Large intestine (tissue), 3 donors: ENCODE results near the gene CCDC85C. TPM values are rescaled to one million over a fixed set of nuclear protein-coding genes. Genes with fewer than 3 reads are reported as not detected.
A peak's percentile ranks its signal among the peaks of the same experiment; 100 is the strongest.

Experiments used
- DNase-seq, 2 donors: peaks; one replicate each; pipeline versions ENCODE4 v3.0.0 to v3.0.0-alpha.2; 2013
- H3K27ac ChIP-seq: one replicate; pipeline ENCODE4 v1.5.1; 2013; ENCODE audit warnings: low read length
- H3K27me3 ChIP-seq: 2 replicates; pipeline ENCODE4 v1.6.1; 2013; ENCODE audit warnings: low read length; ENCODE audit not compliant: control insufficient read depth, insufficient read depth
- H3K36me3 ChIP-seq: 2 replicates; pipeline ENCODE4 v1.6.1; 2013; ENCODE audit warnings: low read length; ENCODE audit not compliant: control insufficient read depth, insufficient read depth
- H3K4me1 ChIP-seq: one replicate; pipeline ENCODE4 v1.6.1; 2013; ENCODE audit warnings: low read length; ENCODE audit not compliant: control insufficient read depth, insufficient read depth
- H3K4me3 ChIP-seq: one replicate; pipeline ENCODE4 v1.5.1; 2013; ENCODE audit warnings: low read length
- H3K9me3 ChIP-seq: one replicate; pipeline ENCODE4 v1.6.1; 2013; ENCODE audit warnings: mild to moderate bottlenecking, low read depth, low read length, moderate library complexity; ENCODE audit not compliant: control insufficient read depth
- WGBS: methylation state at CpG from one replicate; pipeline ENCODE4 v1.1.5; 2013; ENCODE audit warnings: low lambda C conversion rate; ENCODE audit not compliant: insufficient coverage; 5-methylcytosine and 5-hydroxymethylcytosine counted together
- polyA plus RNA-seq: library from polyadenylated mRNA; unstranded; fragments of 120-200 nt; gene quantifications from one replicate; pipeline ENCODE4 v1.2.1, GENCODE V29; 2013

CCDC85C gene
- polyA plus RNA-seq, 1 donor, result 28.5 TPM

- DNase-seq, result peak in 1 of 2 donors; percentile 61
- Histone ChIP-seq H3K4me1 (peaks cover 76% of the 10 kb centered on the region), H3K4me3 (no peak overlapping the region), H3K27me3 (peaks cover 4% of the 10 kb centered on the region), H3K27ac (peak overlapping the region; percentile 89), H3K9me3 (peaks cover 2% of the 10 kb centered on the region), H3K36me3 (no peaks in the 10 kb centered on the region)
- no CpG with 5 or more reads among the region's 3 CpGs for WGBS
Measured at GRCh38 chr14:99598774-99599173, 5.2 kb downstream of the CCDC85C start.

GRCh38 chr14:99597911-99598600, 6.0 kb downstream of the CCDC85C start:
- DNase-seq, result peak in 1 of 2 donors; percentile 51
- peaks cover 2% of the 10 kb centered on the region for H3K9me3 ChIP-seq
- peak overlapping the region; percentile 89 for H3K27ac ChIP-seq
- peaks cover 76% of the 10 kb centered on the region for H3K4me1 ChIP-seq
- WGBS, result no CpG with 5 or more reads among the region's 20 CpGs
- H3K27me3 ChIP-seq, result peaks cover 4% of the 10 kb centered on the region
- H3K4me3 ChIP-seq, result no peak overlapping the region
- no peaks in the 10 kb centered on the region for H3K36me3 ChIP-seq

DNA sequence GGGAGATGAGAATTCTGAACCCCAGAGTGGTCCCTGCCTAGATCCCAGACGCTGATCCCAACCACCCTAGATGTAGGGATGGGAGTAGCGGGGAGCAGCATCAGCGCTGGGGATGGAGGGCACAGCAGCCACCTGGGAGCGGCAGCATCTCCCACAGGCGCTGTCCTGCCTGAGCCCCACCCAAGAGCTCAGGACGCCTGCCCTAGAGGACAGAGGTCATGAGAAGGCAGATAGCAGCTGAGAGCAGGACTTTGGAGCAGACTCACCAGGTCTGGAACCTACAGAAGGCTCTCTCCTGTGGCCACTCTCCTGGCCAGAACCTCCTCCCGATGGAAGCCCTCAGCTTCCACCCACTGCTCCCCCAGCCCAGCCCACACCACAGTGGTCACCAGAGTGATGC, 7.2 kb downstream of the CCDC85C start:
- Histone ChIP-seq H3K36me3 (no peaks in the 10 kb centered on the region), H3K9me3 (no peaks in the 10 kb centered on the region), H3K27me3 (no peaks in the 10 kb centered on the region), H3K4me1 (peaks cover 76% of the 10 kb centered on the region), H3K4me3 (no peak overlapping the region), H3K27ac (peak overlapping the region; percentile 89)
- no CpG with 5 or more reads among the region's 7 CpGs for WGBS
- DNase-seq, result peak; percentile 79 to 86

DNA sequence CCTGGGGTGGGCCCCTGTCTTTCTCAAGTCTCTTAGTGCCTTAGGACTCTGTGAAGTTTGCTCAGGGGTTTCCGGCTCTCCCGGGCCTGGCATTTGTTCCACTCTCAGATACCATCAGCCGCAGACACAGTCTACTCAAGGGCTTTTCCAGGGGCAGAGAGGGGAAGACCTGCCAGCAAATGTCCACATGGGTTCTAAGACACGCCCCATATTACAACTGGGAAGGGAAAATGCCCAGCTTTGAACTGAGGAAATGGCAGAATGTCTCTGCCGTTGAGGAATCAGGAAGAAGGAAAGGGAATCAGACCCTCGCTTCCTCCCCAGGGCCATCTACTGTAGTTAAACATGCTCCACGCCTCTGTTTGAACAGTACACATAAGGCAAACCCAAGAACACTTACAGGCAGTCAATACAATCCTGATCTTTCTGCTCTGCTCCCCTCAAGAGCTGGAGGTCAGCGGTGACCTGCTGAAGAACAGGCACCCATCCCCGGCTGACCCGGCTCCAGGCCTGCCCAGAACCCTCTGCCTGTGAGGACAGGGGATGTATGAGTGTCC, 7.9 kb downstream of the CCDC85C start:
- no peaks in the 10 kb centered on the region for H3K9me3 ChIP-seq
- peak overlapping the region; percentile 89 for H3K27ac ChIP-seq
- H3K4me3 ChIP-seq, result no peak overlapping the region
- DNase-seq, result peak in 1 of 2 donors; percentile 79
- peaks cover 70% of the 10 kb centered on the region for H3K4me1 ChIP-seq
- WGBS, result no CpG with 5 or more reads among the region's 10 CpGs
- H3K36me3 ChIP-seq, result no peaks in the 10 kb centered on the region
- no peaks in the 10 kb centered on the region for H3K27me3 ChIP-seq

GRCh38 chr14:99595524-99595923, 8.5 kb downstream of the CCDC85C start:
- Histone ChIP-seq H3K27ac (peak overlapping the region; percentile 89), H3K4me3 (no peak overlapping the region), H3K36me3 (no peaks in the 10 kb centered on the region), H3K27me3 (no peaks in the 10 kb centered on the region), H3K4me1 (peaks cover 66% of the 10 kb centered on the region), H3K9me3 (no peaks in the 10 kb centered on the region)
- WGBS, result no CpG with 5 or more reads among the region's 7 CpGs
- DNase-seq, result no peak

DNA sequence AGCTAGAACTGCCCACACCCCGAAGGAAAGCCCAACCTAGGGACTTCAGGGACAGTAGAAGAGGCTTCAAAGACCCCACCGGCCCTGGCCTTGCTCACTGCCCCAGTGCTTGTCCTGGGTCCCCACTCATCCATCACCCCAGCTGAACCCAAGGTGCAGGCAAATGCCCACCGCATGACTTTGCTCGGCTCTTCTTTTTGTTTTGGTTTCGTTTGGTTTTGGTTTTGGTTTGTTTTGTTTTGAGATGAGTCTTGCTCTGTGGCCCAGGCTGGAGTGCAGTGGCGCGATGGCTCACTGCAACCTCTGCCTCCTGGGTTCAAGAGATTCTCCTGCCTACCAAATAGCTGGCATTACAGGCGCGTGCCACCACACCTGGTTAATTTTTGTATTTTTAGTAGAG, 9.0 kb downstream of the CCDC85C start:
- no CpG with 5 or more reads among the region's 9 CpGs for WGBS
- DNase-seq, result no peak
- no peaks in the 10 kb centered on the region for H3K36me3 ChIP-seq

DNA sequence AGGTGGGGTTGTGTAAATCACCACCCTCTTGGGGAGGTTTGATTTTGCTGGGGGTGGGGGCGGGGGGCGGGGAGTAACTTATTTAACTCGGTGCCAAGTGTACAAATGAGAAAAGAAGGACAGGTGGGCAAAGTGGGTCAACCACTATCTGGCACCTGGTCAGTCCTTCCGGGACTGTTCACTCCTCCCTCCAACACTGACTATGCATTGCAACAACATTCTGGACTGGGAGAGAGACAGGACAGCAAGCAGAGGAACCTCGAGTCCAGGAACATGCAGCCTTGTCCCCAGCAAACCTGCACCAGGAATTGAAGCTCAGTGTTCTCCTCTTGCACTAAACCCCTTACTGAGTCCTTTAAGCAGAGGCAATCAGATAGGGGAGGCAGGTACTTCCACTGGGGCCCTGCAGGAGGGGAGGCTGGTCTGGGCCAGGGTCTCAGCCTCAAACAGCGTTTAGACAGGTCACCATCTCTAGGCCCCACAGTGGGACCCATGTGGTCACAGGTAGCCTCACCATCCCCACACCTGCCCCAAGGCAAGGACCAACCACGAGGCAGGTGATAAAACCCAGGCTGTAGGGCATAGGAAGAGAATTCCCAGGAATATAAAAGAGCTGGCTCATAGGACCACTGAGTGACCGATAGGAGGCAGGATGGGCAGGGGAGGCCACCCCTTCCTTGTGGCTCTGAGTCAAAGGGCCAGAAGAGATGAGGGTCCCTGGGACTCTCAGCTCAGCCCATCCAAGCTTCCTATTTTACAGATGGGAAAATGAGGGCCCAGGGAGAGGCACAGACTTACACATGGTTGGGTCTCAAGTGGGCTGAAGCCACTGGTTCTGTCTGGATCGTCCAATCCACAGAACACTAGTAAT, 9.8 kb downstream of the CCDC85C start:
- H3K36me3 ChIP-seq, result no peaks in the 10 kb centered on the region
- no CpG with 5 or more reads among the region's 9 CpGs for WGBS
- H3K27ac ChIP-seq, result no peak overlapping the region
- H3K4me1 ChIP-seq, result peaks cover 53% of the 10 kb centered on the region
- H3K4me3 ChIP-seq, result no peak overlapping the region
- H3K9me3 ChIP-seq, result no peaks in the 10 kb centered on the region
- DNase-seq, result no peak
- no peaks in the 10 kb centered on the region for H3K27me3 ChIP-seq

More for the DNA sequence above, 9.0 kb downstream of the CCDC85C start:
- Histone ChIP-seq H3K27ac (no peak overlapping the region), H3K27me3 (no peaks in the 10 kb centered on the region), H3K4me1 (peaks cover 61% of the 10 kb centered on the region), H3K4me3 (no peak overlapping the region), H3K9me3 (no peaks in the 10 kb centered on the region)

DNA sequence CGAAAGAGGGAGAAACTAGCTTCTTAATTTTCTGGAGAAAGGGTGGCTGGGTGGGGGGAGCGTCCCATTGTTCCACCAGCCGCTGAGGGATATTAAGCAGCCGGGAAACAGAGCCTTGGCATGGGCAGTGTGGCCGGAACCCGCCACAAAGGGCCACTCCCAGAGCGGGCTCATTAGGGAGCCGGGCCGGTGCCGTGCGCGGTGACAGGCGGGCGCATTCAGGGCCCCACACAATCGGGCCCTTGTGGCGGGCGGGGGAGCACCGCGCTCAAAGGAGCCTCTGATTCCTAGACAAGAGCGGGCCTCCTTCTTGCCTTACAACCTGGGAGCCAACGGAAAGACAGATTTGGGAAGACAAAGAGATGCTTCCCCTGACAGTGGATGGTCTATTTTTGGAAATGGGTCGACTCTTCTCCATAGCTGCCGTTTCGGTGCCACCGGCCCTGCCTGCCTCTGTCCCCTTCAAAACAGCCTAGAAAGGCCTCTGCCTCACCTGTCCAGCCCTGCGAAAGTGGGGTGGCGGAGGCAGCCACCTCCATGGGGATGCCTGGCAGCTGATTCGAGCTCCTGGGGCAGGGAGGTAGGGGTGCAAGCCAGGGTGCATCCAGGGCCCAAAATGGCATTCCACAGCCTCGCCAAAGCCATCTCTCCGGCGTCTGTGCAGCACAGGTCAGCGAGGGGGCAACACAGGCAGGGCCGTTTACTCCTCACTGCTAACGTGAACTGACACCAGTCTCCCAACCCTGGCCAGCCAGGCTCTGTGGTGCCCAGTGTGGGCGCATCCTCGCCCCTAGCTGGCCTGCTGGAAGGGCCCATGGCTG, 10.9 kb downstream of the CCDC85C start:
- H3K36me3 ChIP-seq, result no peaks in the 10 kb centered on the region
- no peaks in the 10 kb centered on the region for H3K27me3 ChIP-seq
- no peak overlapping the region for H3K27ac ChIP-seq

GRCh38 chr14:99592394-99592793, 11.6 kb downstream of the CCDC85C start:
- Histone ChIP-seq H3K36me3 (no peaks in the 10 kb centered on the region), H3K27me3 (no peaks in the 10 kb centered on the region), H3K27ac (no peak overlapping the region), H3K4me3 (no peak overlapping the region), H3K9me3 (no peaks in the 10 kb centered on the region), H3K4me1 (peaks cover 37% of the 10 kb centered on the region)
- no peak for DNase-seq
- no CpG with 5 or more reads among the region's 2 CpGs for WGBS

More for the DNA sequence above, 10.9 kb downstream of the CCDC85C start:
- no CpG with 5 or more reads among the region's 36 CpGs for WGBS
- no peaks in the 10 kb centered on the region for H3K9me3 ChIP-seq
- H3K4me3 ChIP-seq, result no peak overlapping the region
- peaks cover 45% of the 10 kb centered on the region for H3K4me1 ChIP-seq
- no peak for DNase-seq
